ENCODE results near the gene TNRC18. TPM values are rescaled to one million over a fixed set of nuclear protein-coding genes. Genes with fewer than 3 reads are reported as not detected.

TNRC18 gene
- total RNA-seq, 4 donors from 2014 or later = 79.9 to 160 (median 91.3) TPM

- H3K4me3 ChIP-seq (ENCODE audit: low read depth, poor library complexity, severe bottlenecking) = no peak overlapping the region
- DNase-seq (ENCODE audit: low spot score in 2 of 2) = no peak
- 56 to 59% methylated on average over 13 to 16 of the region's 25 CpGs for WGBS, 2 donors
- intact Hi-C loops (cut with DNase I; ENCODE audit: low total_unique reads) = no loop called here
- TF ChIP-seq POLR2A (IDR thresholded peaks at IDR 0.05) = no peak
- TF ChIP-seq, protein P1, sequence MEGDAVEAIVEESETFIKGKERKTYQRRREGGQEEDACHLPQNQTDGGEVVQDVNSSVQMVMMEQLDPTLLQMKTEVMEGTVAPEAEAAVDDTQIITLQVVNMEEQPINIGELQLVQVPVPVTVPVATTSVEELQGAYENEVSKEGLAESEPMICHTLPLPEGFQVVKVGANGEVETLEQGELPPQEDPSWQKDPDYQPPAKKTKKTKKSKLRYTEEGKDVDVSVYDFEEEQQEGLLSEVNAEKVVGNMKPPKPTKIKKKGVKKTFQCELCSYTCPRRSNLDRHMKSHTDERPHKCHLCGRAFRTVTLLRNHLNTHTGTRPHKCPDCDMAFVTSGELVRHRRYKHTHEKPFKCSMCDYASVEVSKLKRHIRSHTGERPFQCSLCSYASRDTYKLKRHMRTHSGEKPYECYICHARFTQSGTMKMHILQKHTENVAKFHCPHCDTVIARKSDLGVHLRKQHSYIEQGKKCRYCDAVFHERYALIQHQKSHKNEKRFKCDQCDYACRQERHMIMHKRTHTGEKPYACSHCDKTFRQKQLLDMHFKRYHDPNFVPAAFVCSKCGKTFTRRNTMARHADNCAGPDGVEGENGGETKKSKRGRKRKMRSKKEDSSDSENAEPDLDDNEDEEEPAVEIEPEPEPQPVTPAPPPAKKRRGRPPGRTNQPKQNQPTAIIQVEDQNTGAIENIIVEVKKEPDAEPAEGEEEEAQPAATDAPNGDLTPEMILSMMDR (IDR thresholded peaks at IDR 0.05) = no peak
Observed at GRCh38 chr7:5302577-5302976, 121.1 kb downstream of the TNRC18 start.

- WGBS, 2 donors = 82 to 89% methylated on average over 18 to 24 of the region's 24 CpGs
- TF ChIP-seq, protein P1 (IDR thresholded peaks at IDR 0.05) = no peak
- TF ChIP-seq POLR2A (IDR thresholded peaks at IDR 0.05) = no peak
- intact Hi-C loops (cut with DNase I; ENCODE audit: low total_unique reads) = no loop called here
- no peak for DNase-seq (ENCODE audit: low spot score in 2 of 2)
- no peak overlapping the region for H3K4me3 ChIP-seq (ENCODE audit: low read depth, poor library complexity, severe bottlenecking)
Observed at GRCh38 chr7:5300366-5300765, 123.3 kb downstream of the TNRC18 start.

DNA sequence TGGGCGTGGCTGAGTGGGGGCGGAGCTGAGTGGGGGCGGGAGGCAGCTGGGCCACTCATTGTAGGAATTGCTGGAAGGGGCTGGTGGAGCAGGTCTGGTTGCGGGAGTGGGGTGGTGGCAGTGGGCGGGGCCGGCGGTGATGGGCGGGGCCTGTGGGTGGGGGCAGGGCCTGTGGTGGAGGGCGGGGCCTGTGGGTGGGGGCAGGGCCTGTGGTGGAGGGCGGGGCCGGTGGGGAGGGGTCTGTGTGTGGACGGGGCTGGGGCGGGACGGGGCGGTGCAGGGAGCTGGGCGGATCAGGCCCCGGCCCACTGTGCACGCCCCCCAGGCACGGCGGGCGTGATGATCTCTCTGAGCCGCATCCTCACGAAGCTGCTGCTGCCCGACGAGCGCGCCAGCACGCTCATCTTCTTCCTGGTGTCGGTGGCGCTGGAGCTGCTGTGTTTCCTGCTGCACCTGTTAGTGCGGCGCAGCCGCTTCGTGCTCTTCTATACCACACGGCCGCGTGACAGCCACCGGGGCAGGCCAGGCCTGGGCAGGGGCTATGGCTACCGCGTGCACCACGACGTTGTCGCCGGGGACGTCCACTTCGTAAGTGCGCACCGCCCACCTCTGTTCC lies 126.9 kb downstream of the TNRC18 start:
- intact Hi-C loops (cut with DNase I; ENCODE audit: low total_unique reads) = no loop called here
- no peak for TF ChIP-seq POLR2A (IDR thresholded peaks at IDR 0.05)
- TF ChIP-seq, protein P1 (IDR thresholded peaks at IDR 0.05) = no peak
- 23 to 33% methylated on average over 19 to 20 of the region's 48 CpGs for WGBS, 2 donors
- H3K4me3 ChIP-seq (ENCODE audit: low read depth, poor library complexity, severe bottlenecking) = no peak overlapping the region
- no peak for DNase-seq (ENCODE audit: low spot score in 2 of 2)

GRCh38 chr7:5296015-5296610 lies 127.5 kb downstream of the TNRC18 start:
- 33 to 57% methylated on average over 18 to 25 of the region's 29 CpGs for WGBS, 2 donors
- intact Hi-C loops (cut with DNase I; ENCODE audit: low total_unique reads) = no loop called here
- no peak for DNase-seq (ENCODE audit: low spot score in 2 of 2)
- TF ChIP-seq, protein P1 (IDR thresholded peaks at IDR 0.05) = no peak
- no peak for TF ChIP-seq POLR2A (IDR thresholded peaks at IDR 0.05)
- no peak overlapping the region for H3K4me3 ChIP-seq (ENCODE audit: low read depth, poor library complexity, severe bottlenecking)

GRCh38 chr7:5295039-5296014 lies 128.3 kb downstream of the TNRC18 start:
- intact Hi-C loops (cut with DNase I; ENCODE audit: low total_unique reads) = no loop called here
- DNase-seq (ENCODE audit: low spot score in 2 of 2) = no peak
- no peak overlapping the region for H3K4me3 ChIP-seq (ENCODE audit: low read depth, poor library complexity, severe bottlenecking)
- WGBS, 2 donors = 85% methylated on average over 29 to 33 of the region's 33 CpGs
- TF ChIP-seq, protein P1 (IDR thresholded peaks at IDR 0.05) = no peak
- TF ChIP-seq POLR2A (IDR thresholded peaks at IDR 0.05) = no peak

Measured in lower leg skin (tissue), 4 donors.